Tibial nerve (tissue), 4 donors: Measurements from ENCODE around the gene OSBPL9.

Experiments
- CTCF ChIP-seq, 5 experiments: fragments of 200-600 bp in 3 of 5; fragments of 450-650 bp in 2 of 5; sonication (generic) in 3 of 5; IDR thresholded peaks; one replicate each; pipeline ENCODE4 v1.5.1; 2016 to 2019; ENCODE audit warnings: antibody characterized with exemption in 5 of 5, mild to moderate bottlenecking in 3 of 5, moderate library complexity in 2 of 5
- EP300 ChIP-seq, 2 donors: sonication (generic); formaldehyde crosslinking; IDR thresholded peaks; one replicate each; pipeline ENCODE4 v1.6.1; 2017; ENCODE audit warnings: antibody characterized with exemption in 2 of 2, mild to moderate bottlenecking in 1 of 2
- POLR2A ChIP-seq, 2 donors: fragments of 450-650 bp; IDR thresholded peaks; one replicate each; pipeline ENCODE4 v1.6.1; 2017; ENCODE audit warnings: antibody characterized with exemption in 2 of 2, mild to moderate bottlenecking in 2 of 2, moderate library complexity in 2 of 2

- TF ChIP-seq POLR2A (IDR thresholded peaks at IDR 0.05) = no peak
- TF ChIP-seq CTCF (IDR thresholded peaks at IDR 0.05) = no peak
- TF ChIP-seq EP300 (IDR thresholded peaks at IDR 0.05) = no peak
These were observed 182.5 kb downstream of the OSBPL9 start for GRCh38 chr1:51799372-51799771.
